HepG2 (cell line): ENCODE results near the gene PTH1R. TPM values are rescaled to one million over a fixed set of nuclear protein-coding genes. Genes with fewer than 3 reads are reported as not detected.
A peak's percentile ranks its signal among the peaks of the same experiment; 100 is the strongest.

Source experiments
- ATAC-seq: fragments of 200-7000 bp; cut with Tn5 transposase; 3 replicates; pipeline ENCODE4 v1.9.1; 2020; ENCODE audit warnings: mild to moderate bottlenecking, moderate library complexity
- BruUV-seq: library from RNA; stranded (reverse); fragments of 400-500 nt; replicated peaks from 2 replicates; lab custom pipeline; 2021; lab: Mats Ljungman, UMichigan
- CTCF ChIA-PET: fragments of 300-600 bp; formaldehyde crosslinking; extraction: SDS; loops from one replicate; lab custom pipeline; 2021; ENCODE audit warnings: low total read pairs, inconsistent platforms, low intra/inter-chr PET ratio; lab: Yijun Ruan, JAX
- POLR2A ChIA-PET: fragments of 350-600 bp; sonication (Branson Sonifier 250); formaldehyde crosslinking; loops from one replicate; lab custom pipeline; 2020; ENCODE audit warnings: antibody characterized with exemption, inconsistent platforms; lab: Yijun Ruan, JAX
- DNase-seq: peaks from one replicate; pipeline ENCODE4 v3.0.0-alpha.2; 2015; ENCODE audit warnings: low spot score
- FAIRE-seq: peaks from 3 replicates; lab custom pipeline; 2011; peaks lifted over from hg19 to GRCh38; lab: Jason Lieb, UNC
- H2AFZ ChIP-seq: one replicate; pipeline ENCODE4 v1.6.1; 2011; ENCODE audit warnings: low read length, inconsistent platforms
- H3K27ac ChIP-seq: fragments of 300-600 bp; 3 replicates; pipeline ENCODE4 v1.8.0; 2011; ENCODE audit warnings: mixed run types, mild to moderate bottlenecking, mixed read lengths, low read length, inconsistent platforms; ENCODE audit not compliant: insufficient read depth; ENCODE audit errors: extremely low read length
- H3K27me3 ChIP-seq, 2 experiments: fragments of 200-600 bp in 1 of 2; 2 replicates in 1 of 2; 3 replicates in 1 of 2; pipeline versions ENCODE4 v1.6.0 to v1.8.0; 2011; ENCODE audit warnings: low read length in 2 of 2, mild to moderate bottlenecking in 2 of 2, moderate library complexity in 2 of 2, inconsistent platforms in 1 of 2; ENCODE audit not compliant: insufficient read depth in 2 of 2, control insufficient read depth in 1 of 2
- H3K36me3 ChIP-seq, 2 experiments: fragments of 200-600 bp in 1 of 2; replicated peaks in 1 of 2; 2 replicates in 1 of 2; 3 replicates in 1 of 2; pipeline versions ENCODE4 v1.5.1 to v1.8.0; 2011; ENCODE audit warnings: low read length in 2 of 2, inconsistent platforms in 1 of 2; ENCODE audit not compliant: insufficient read depth in 2 of 2, control insufficient read depth in 1 of 2
- H3K4me1 ChIP-seq: 2 replicates; pipeline ENCODE4 v1.5.1; 2012; ENCODE audit warnings: low read length, inconsistent platforms; ENCODE audit not compliant: insufficient read depth
- H3K4me2 ChIP-seq: 2 replicates; pipeline ENCODE4 v1.6.0; 2011; ENCODE audit warnings: low read depth, low read length, inconsistent platforms
- H3K4me3 ChIP-seq, 3 experiments: fragments of 200-600 bp in 1 of 3; sonication (generic), shearing (Covaris generic) in 1 of 3; replicated peaks in 1 of 3; 2 replicates each; pipeline ENCODE4 v1.5.1; 2011 to 2016; ENCODE audit warnings: low read length in 3 of 3, inconsistent platforms in 2 of 3, low read depth in 2 of 3, mild to moderate bottlenecking in 2 of 3, control low read depth in 1 of 3, mixed read lengths in 1 of 3; ENCODE audit not compliant: insufficient read depth in 1 of 3
- H3K79me2 ChIP-seq: one replicate; pipeline ENCODE4 v1.6.1; 2011; ENCODE audit warnings: low read length, inconsistent platforms; ENCODE audit not compliant: insufficient read depth
- H3K9ac ChIP-seq: 2 replicates; pipeline ENCODE4 v1.6.0; 2011; ENCODE audit warnings: mild to moderate bottlenecking, low read depth, low read length, inconsistent platforms; ENCODE audit not compliant: insufficient read depth
- H3K9me3 ChIP-seq: 2 replicates; pipeline ENCODE4 v1.5.1; 2012; ENCODE audit warnings: mild to moderate bottlenecking, low read length
- H4K20me1 ChIP-seq: 2 replicates; pipeline ENCODE4 v1.6.0; 2011; ENCODE audit warnings: inconsistent platforms, mild to moderate bottlenecking, low read length, moderate library complexity; ENCODE audit not compliant: insufficient read depth
- CCDC6 ChIP-seq: sonication (generic); formaldehyde crosslinking; IDR thresholded peaks from 2 replicates; pipeline ENCODE4 v1.8.1; 2022; ENCODE audit warnings: mild to moderate bottlenecking, missing genetic modification reagents, moderate library complexity
- KAT8 ChIP-seq: IDR thresholded peaks from 2 replicates; pipeline ENCODE4 v1.6.1; 2016; ENCODE audit warnings: missing genetic modification reagents, missing compliant biosample characterization
- SALL1 ChIP-seq: sonication (generic); formaldehyde crosslinking; IDR thresholded peaks from 2 replicates; pipeline ENCODE4 v1.8.0; 2022; ENCODE audit warnings: mild to moderate bottlenecking, missing genetic modification reagents
- SIX1 ChIP-seq: sonication (generic); formaldehyde crosslinking; IDR thresholded peaks from 2 replicates; pipeline ENCODE4 v1.4.0; 2020; ENCODE audit warnings: missing genetic modification reagents, borderline replicate concordance
- ZBTB7A ChIP-seq: sonication (generic); formaldehyde crosslinking; IDR thresholded peaks from 2 replicates; pipeline ENCODE4 v1.8.0; 2022; ENCODE audit warnings: mild to moderate bottlenecking, missing genetic modification reagents
- ZFP82 ChIP-seq: sonication (generic); formaldehyde crosslinking; IDR thresholded peaks from 2 replicates; pipeline ENCODE4 v1.5.1; 2020; ENCODE audit warnings: mild to moderate bottlenecking, missing genetic modification reagents, borderline replicate concordance
- ZNF138 ChIP-seq: sonication (generic); formaldehyde crosslinking; IDR thresholded peaks from 2 replicates; pipeline ENCODE4 v1.5.0; 2020; ENCODE audit warnings: mild to moderate bottlenecking, low read depth, missing genetic modification reagents
- ZNF572 ChIP-seq: sonication (generic); formaldehyde crosslinking; IDR thresholded peaks from 2 replicates; pipeline ENCODE4 v1.5.1; 2020; ENCODE audit warnings: mild to moderate bottlenecking, missing genetic modification reagents
- ZNF619 ChIP-seq: sonication (generic); formaldehyde crosslinking; IDR thresholded peaks from 2 replicates; pipeline ENCODE4 v1.4.0; 2020; ENCODE audit warnings: mild to moderate bottlenecking, missing genetic modification reagents
- ZNF773 ChIP-seq: sonication (generic); formaldehyde crosslinking; IDR thresholded peaks from 2 replicates; pipeline ENCODE4 v1.4.0; 2020; ENCODE audit warnings: missing genetic modification reagents, borderline replicate concordance
- WGBS: methylation state at CpG from one replicate; pipeline ENCODE4 v1.1.6; 2017; ENCODE audit warnings: low lambda C conversion rate; 5-methylcytosine and 5-hydroxymethylcytosine counted together
- in situ Hi-C: cut with HindIII; loops from 2 replicates; pipeline ENCODE4 v1.10.0; 2017; ENCODE audit warnings: low pct_unique_long_range_greater_than_20kb; ENCODE audit not compliant: extremely low pct_ligation_motif_present
- intact Hi-C: fragments of 100-400 bp; cut with micrococcal nuclease; formaldehyde crosslinking; loops from one replicate; pipeline ENCODE4 v1.10.0; 2022; ENCODE audit not compliant: unreplicated experiment
- polyA plus RNA-seq, 8 experiments: library from polyadenylated mRNA; depleted of rRNA in 3 of 8; stranded (reverse) in 7 of 8; unstranded in 1 of 8; fragments of >200 nt; fragmentation: Illumina TruSeq in 4 of 8; extraction: Trizol in 4 of 8; gene quantifications; 2 replicates each; pipeline versions ENCODE4 v1.2.1 to v1.2.3, GENCODE V29; 2011 to 2016; ENCODE audit warnings: low read depth in 4 of 8, missing spikeins in 1 of 8, mixed read lengths in 1 of 8; ENCODE audit not compliant: insufficient read depth in 1 of 8
- total RNA-seq, 5 experiments: library from RNA; depleted of rRNA; stranded (reverse); fragments of >200 nt; fragmentation: Illumina TruSeq; extraction: Trizol; gene quantifications; 2 replicates each; pipeline ENCODE4 v1.2.3, GENCODE V29; 2016; ENCODE audit warnings: low read depth in 1 of 5
- TF ChIP-seq, protein P1 (sequence below): sonication (generic); formaldehyde crosslinking; IDR thresholded peaks from 2 replicates; pipeline ENCODE4 v1.4.0; 2020; ENCODE audit warnings: missing genetic modification reagents
- TF ChIP-seq, protein P2 (sequence below): sonication (generic); formaldehyde crosslinking; IDR thresholded peaks from 2 replicates; pipeline ENCODE4 v1.4.0; 2020; ENCODE audit warnings: missing genetic modification reagents, borderline replicate concordance
- TF ChIP-seq, protein P3 (sequence below): sonication (generic); formaldehyde crosslinking; IDR thresholded peaks from 2 replicates; pipeline ENCODE4 v1.4.0; 2020; ENCODE audit warnings: missing genetic modification reagents

Gene PTH1R
- total and polyA plus RNA-seq, 2 of the 13 experiments (the other 11 are each of a cell fraction or from before 2014, with no cell fraction given) = not detected

DNA sequence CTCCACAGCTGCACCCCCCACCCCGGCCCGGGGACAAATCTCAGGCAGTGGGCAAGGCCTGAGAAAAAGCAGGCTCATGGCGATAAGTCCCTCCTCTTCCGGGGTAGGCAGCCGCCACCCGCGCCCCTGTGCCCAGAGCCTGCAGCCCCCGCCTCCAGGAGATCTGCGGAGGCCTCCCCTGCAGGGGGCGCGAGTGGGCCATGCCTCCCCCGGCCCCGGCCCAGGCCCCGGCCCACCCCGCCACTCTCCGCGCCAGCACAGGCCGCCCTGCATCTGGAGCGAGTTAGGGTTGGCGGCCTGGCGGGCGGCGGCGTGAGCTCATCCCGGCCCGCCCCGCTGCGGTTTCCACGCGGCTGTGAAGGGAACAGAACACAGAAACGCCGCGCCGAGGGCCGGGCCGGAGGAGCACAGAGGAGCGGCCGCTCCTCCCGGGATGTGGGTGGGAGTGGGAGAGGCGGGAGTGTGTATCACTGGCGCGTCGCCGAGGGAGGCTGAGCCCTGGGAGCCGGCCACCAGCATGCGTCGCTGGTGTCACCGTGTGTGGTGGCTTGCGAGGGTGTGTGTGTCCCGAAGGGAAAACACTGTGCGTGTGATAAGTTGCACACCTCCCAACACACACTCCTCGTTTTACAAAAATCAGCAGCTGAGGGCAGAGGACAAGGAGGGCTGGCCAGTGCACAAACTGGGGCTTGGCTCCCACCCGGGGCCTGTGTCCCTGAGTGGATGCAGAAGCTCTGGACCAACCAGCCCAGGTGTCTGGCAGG, 31.5 kb upstream of the PTH1R start:
- H3K4me3 ChIP-seq = peak overlapping the region in 2 of 3 experiments; percentile 9 to 52; a peak in 3 of 6 replicates
- intact Hi-C loops = no loop called here
- H3K79me2 ChIP-seq = no peaks in the 10 kb centered on the region
- BruUV-seq = no TSS peak
- no peaks in the 10 kb centered on the region for H4K20me1 ChIP-seq
- DNase-seq = no peak
- 85% methylated on average over 33 of the region's 53 CpGs for WGBS
- H3K4me1 ChIP-seq = peaks cover 17% of the 10 kb centered on the region
- no peak for FAIRE-seq
- ChIA-PET POLR2A (no interaction called here), CTCF (no interaction called here)
- H3K27me3 ChIP-seq = peaks cover 0 to under 1% of the 10 kb centered on the region in 2 experiments; a peak in 1 of 5 replicates
- peak overlapping the region; percentile 61 for H3K4me2 ChIP-seq
- H3K36me3 ChIP-seq = no peaks in the 10 kb centered on the region
- H3K27ac ChIP-seq = no peak overlapping the region
- H3K9ac ChIP-seq = no peak overlapping the region
- H2AFZ ChIP-seq = no peak overlapping the region
- peaks cover 8% of the 10 kb centered on the region; the same call in 1 of the 2 replicates for H3K9me3 ChIP-seq
- in situ Hi-C loops = no loop called here
- ATAC-seq = peak; percentile 42
- TF ChIP-seq CCDC6 (CRISPR knock-in tag) (no peak), KAT8 (no peak), ZBTB7A (CRISPR knock-in tag) (no peak), ZNF619 (CRISPR knock-in tag) (no peak), ZFP82 (CRISPR knock-in tag) (no peak), ZNF572 (CRISPR knock-in tag) (no peak), SIX1 (no peak), ZNF773 (CRISPR knock-in tag) (no peak), ZNF138 (CRISPR knock-in tag) (no peak), SALL1 (no peak)
- TF ChIP-seq, protein P1, sequence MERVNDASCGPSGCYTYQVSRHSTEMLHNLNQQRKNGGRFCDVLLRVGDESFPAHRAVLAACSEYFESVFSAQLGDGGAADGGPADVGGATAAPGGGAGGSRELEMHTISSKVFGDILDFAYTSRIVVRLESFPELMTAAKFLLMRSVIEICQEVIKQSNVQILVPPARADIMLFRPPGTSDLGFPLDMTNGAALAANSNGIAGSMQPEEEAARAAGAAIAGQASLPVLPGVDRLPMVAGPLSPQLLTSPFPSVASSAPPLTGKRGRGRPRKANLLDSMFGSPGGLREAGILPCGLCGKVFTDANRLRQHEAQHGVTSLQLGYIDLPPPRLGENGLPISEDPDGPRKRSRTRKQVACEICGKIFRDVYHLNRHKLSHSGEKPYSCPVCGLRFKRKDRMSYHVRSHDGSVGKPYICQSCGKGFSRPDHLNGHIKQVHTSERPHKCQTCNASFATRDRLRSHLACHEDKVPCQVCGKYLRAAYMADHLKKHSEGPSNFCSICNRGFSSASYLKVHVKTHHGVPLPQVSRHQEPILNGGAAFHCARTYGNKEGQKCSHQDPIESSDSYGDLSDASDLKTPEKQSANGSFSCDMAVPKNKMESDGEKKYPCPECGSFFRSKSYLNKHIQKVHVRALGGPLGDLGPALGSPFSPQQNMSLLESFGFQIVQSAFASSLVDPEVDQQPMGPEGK (CRISPR knock-in tag) = peak; percentile 53; the same call in 1 of the 2 replicates
- TF ChIP-seq, protein P2, sequence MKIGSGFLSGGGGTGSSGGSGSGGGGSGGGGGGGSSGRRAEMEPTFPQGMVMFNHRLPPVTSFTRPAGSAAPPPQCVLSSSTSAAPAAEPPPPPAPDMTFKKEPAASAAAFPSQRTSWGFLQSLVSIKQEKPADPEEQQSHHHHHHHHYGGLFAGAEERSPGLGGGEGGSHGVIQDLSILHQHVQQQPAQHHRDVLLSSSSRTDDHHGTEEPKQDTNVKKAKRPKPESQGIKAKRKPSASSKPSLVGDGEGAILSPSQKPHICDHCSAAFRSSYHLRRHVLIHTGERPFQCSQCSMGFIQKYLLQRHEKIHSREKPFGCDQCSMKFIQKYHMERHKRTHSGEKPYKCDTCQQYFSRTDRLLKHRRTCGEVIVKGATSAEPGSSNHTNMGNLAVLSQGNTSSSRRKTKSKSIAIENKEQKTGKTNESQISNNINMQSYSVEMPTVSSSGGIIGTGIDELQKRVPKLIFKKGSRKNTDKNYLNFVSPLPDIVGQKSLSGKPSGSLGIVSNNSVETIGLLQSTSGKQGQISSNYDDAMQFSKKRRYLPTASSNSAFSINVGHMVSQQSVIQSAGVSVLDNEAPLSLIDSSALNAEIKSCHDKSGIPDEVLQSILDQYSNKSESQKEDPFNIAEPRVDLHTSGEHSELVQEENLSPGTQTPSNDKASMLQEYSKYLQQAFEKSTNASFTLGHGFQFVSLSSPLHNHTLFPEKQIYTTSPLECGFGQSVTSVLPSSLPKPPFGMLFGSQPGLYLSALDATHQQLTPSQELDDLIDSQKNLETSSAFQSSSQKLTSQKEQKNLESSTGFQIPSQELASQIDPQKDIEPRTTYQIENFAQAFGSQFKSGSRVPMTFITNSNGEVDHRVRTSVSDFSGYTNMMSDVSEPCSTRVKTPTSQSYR (CRISPR knock-in tag) = no peak
- TF ChIP-seq, protein P3, sequence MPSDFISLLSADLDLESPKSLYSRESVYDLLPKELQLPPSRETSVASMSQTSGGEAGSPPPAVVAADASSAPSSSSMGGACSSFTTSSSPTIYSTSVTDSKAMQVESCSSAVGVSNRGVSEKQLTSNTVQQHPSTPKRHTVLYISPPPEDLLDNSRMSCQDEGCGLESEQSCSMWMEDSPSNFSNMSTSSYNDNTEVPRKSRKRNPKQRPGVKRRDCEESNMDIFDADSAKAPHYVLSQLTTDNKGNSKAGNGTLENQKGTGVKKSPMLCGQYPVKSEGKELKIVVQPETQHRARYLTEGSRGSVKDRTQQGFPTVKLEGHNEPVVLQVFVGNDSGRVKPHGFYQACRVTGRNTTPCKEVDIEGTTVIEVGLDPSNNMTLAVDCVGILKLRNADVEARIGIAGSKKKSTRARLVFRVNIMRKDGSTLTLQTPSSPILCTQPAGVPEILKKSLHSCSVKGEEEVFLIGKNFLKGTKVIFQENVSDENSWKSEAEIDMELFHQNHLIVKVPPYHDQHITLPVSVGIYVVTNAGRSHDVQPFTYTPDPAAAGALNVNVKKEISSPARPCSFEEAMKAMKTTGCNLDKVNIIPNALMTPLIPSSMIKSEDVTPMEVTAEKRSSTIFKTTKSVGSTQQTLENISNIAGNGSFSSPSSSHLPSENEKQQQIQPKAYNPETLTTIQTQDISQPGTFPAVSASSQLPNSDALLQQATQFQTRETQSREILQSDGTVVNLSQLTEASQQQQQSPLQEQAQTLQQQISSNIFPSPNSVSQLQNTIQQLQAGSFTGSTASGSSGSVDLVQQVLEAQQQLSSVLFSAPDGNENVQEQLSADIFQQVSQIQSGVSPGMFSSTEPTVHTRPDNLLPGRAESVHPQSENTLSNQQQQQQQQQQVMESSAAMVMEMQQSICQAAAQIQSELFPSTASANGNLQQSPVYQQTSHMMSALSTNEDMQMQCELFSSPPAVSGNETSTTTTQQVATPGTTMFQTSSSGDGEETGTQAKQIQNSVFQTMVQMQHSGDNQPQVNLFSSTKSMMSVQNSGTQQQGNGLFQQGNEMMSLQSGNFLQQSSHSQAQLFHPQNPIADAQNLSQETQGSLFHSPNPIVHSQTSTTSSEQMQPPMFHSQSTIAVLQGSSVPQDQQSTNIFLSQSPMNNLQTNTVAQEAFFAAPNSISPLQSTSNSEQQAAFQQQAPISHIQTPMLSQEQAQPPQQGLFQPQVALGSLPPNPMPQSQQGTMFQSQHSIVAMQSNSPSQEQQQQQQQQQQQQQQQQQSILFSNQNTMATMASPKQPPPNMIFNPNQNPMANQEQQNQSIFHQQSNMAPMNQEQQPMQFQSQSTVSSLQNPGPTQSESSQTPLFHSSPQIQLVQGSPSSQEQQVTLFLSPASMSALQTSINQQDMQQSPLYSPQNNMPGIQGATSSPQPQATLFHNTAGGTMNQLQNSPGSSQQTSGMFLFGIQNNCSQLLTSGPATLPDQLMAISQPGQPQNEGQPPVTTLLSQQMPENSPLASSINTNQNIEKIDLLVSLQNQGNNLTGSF (CRISPR knock-in tag) = no peak
